Skeletal muscle tissue (tissue), 5 donors: ENCODE data around the gene ZNF280C. TPM values are rescaled to one million over a fixed set of nuclear protein-coding genes. Genes with fewer than 3 reads are reported as not detected.

Experiments
- H3K27ac ChIP-seq: one replicate; pipeline ENCODE4 v1.7.0; 2013; ENCODE audit warnings: mild to moderate bottlenecking, low read depth, low read length, inconsistent platforms
- H3K27me3 ChIP-seq, 3 donors: one replicate each; pipeline ENCODE4 v1.7.0; 2013; ENCODE audit warnings: low read length in 3 of 3; ENCODE audit not compliant: control insufficient read depth in 3 of 3, insufficient read depth in 3 of 3
- H3K36me3 ChIP-seq, 3 donors: one replicate each; pipeline ENCODE4 v1.7.0; 2013; ENCODE audit warnings: low read length in 3 of 3; ENCODE audit not compliant: control insufficient read depth in 3 of 3, insufficient read depth in 3 of 3
- H3K4me1 ChIP-seq, 3 donors: one replicate each; pipeline ENCODE4 v1.7.0; 2013; ENCODE audit warnings: low read length in 3 of 3, mild to moderate bottlenecking in 3 of 3; ENCODE audit not compliant: control insufficient read depth in 3 of 3, insufficient read depth in 3 of 3
- H3K4me3 ChIP-seq, 3 donors: one replicate each; pipeline ENCODE4 v1.7.0; 2013; ENCODE audit warnings: low read length in 3 of 3
- H3K9ac ChIP-seq, 3 donors: one replicate each; pipeline ENCODE4 v1.7.0; 2013; ENCODE audit warnings: low read length in 3 of 3, mild to moderate bottlenecking in 3 of 3, moderate library complexity in 2 of 3, low read depth in 1 of 3
- H3K9me3 ChIP-seq, 3 donors: one replicate each; pipeline ENCODE4 v1.7.0; 2013; ENCODE audit warnings: low read length in 3 of 3; ENCODE audit not compliant: control insufficient read depth in 3 of 3
- small RNA-seq: library from RNA; depleted of rRNA; stranded (forward); fragments of <200 nt; gene quantifications from one replicate; pipeline ENCODE3, GENCODE V24; 2014
- total RNA-seq: library from RNA; depleted of rRNA; stranded (reverse); fragments of >200 nt; gene quantifications from one replicate; pipeline ENCODE4 v1.2.3, GENCODE V29; 2014
- donor health status: Osteomylitis.

ZNF280C gene
- total RNA-seq, 1 donor from 2014 or later, result 5.7 TPM

GRCh38 chrX:130159776-130160175 is 108.9 kb downstream of the ZNF280C start:
- Histone ChIP-seq H3K9ac (no peak overlapping the region), H3K27ac (no peak overlapping the region), H3K4me3 (no peak overlapping the region), H3K9me3 (no peaks in the 10 kb centered on the region), H3K27me3 (no peaks in the 10 kb centered on the region), H3K4me1 (peaks cover 3 to 12% (median 7%) of the 10 kb centered on the region in 3 donors), H3K36me3 (no peaks in the 10 kb centered on the region)

DNA sequence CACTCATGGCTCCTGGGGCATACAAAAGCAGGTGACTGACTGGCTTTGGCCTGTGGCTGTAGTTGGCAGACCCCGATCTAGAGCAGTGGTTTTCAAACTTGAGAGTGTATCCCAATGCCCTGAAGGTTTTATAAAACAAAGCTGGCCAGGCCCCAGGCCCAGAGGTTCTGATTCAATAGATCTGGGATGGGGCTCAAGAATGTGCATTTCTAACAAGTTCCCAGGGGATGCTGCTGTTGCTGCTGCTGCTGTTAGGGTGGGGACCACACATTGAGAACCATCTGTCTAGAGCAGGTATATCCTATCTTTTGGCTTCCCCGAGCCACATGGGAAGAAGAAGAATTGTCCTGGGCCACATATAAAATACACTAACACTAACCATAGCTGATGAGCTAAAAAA is 110.4 kb downstream of the ZNF280C start:
- H3K4me1 ChIP-seq, result peaks cover 0 to 4% (median 0%) of the 10 kb centered on the region in 3 donors

DNA sequence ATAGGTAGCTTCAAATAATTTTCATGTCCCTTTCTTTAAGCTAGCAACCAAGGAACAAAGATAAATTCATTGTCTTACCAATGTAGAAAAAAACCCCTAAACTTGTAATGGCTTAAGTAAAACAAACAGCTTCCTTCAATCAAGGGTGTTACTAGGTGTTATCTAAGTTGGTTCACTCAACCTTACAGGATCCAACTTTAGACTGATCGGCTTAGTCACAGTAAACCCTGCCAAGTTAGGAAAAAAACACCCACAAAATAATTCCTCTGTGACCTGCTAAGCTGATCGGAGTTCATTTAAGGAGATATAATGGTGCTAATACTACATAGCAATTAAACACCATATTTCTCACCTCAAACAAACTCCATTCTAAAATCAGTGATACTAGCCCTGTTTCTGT is 113.1 kb downstream of the ZNF280C start:
- Histone ChIP-seq H3K9ac (no peak overlapping the region), H3K4me3 (no peak overlapping the region), H3K27ac (no peak overlapping the region), H3K4me1 (peaks cover 0 to 4% (median 0%) of the 10 kb centered on the region in 3 donors), H3K9me3 (no peaks in the 10 kb centered on the region), H3K36me3 (peaks cover 0 to 3% (median 0%) of the 10 kb centered on the region in 3 donors), H3K27me3 (no peaks in the 10 kb centered on the region)

More for the DNA sequence above, 110.4 kb downstream of the ZNF280C start:
- Histone ChIP-seq H3K36me3 (peaks cover 0 to 3% (median 0%) of the 10 kb centered on the region in 3 donors), H3K9ac (no peak overlapping the region), H3K27me3 (no peaks in the 10 kb centered on the region), H3K9me3 (no peaks in the 10 kb centered on the region), H3K4me3 (no peak overlapping the region), H3K27ac (no peak overlapping the region)

Small RNA genes within 50 kb of the gene (small RNA-seq; reads per million reads assigned to genes)
- not detected for gene RNU6-1130P

Other genes starting within 250 kb of the ZNF280C start
- gene ELF4, start 158.4 kb downstream of the ZNF280C start, total RNA-seq, result 5.7 TPM
- 19.3 TPM for gene AIFM1, start 103.1 kb downstream of the ZNF280C start, total RNA-seq
- 1.6 TPM for gene RAB33A, start 96.9 kb downstream of the ZNF280C start, total RNA-seq
- 5.7 TPM for gene SLC25A14, start 71.0 kb upstream of the ZNF280C start, total RNA-seq
- gene GPR119, start 116.8 kb upstream of the ZNF280C start, total RNA-seq, result not detected
- 23.0 TPM for gene RBMX2, start 133.1 kb upstream of the ZNF280C start, total RNA-seq